ENCODE data around the gene ATRNL1. TPM values are rescaled to one million over a fixed set of nuclear protein-coding genes. Genes with fewer than 3 reads are reported as not detected.

ATRNL1 gene
- total and polyA plus RNA-seq, 2 of the 8 experiments (the other 6 are each of a cell fraction or from before 2014, with no cell fraction given), result 5.1 to 17.6 TPM

GRCh38 chr10:115665549-115665948, 572.4 kb downstream of the ATRNL1 start:
- ChIA-PET CTCF (ENCODE audit: partially characterized antibody) (no interaction called here), POLR2A (ENCODE audit: partially characterized antibody) (no interaction called here)
- no peak overlapping the region for H2BK120ac ChIP-seq (replicated peaks; ENCODE audit: low read depth, low read length)
- H2BK15ac ChIP-seq (ENCODE audit: low read length), result no peak overlapping the region
- no peak overlapping the region for H2BK20ac ChIP-seq (ENCODE audit: low read length)
- H4K91ac ChIP-seq (replicated peaks; ENCODE audit: insufficient read length, low read length), result no peak overlapping the region
- H4K8ac ChIP-seq (ENCODE audit: extremely low read depth, insufficient read depth, low read length), result no peak overlapping the region
- H2BK12ac ChIP-seq (ENCODE audit: low read depth, low read length), result no peak overlapping the region
- H3K4ac ChIP-seq (replicated peaks; ENCODE audit: insufficient read length, low read depth, low read length), result no peak overlapping the region
- no peak overlapping the region for H4K5ac ChIP-seq (ENCODE audit: insufficient read length, low read depth, low read length)
- no peaks in the 10 kb centered on the region for H3K36me3 ChIP-seq (ENCODE audit: control insufficient read depth in 2 of 4, insufficient read depth in 4 of 4, low read length in 3 of 4)
- no peaks in the 10 kb centered on the region for H3K79me2 ChIP-seq (ENCODE audit: control insufficient read depth in 1 of 2, insufficient read depth in 2 of 2, low read length in 2 of 2)
- H3K9me3 ChIP-seq (ENCODE audit: insufficient read depth in 2 of 2, low read depth in 1 of 2, low read length in 1 of 2), result no peaks in the 10 kb centered on the region
- no peak overlapping the region for H2AFZ ChIP-seq (ENCODE audit: low read length)
- H3K56ac ChIP-seq (replicated peaks; ENCODE audit: insufficient read length, low read depth, low read length), result no peak overlapping the region
- DNase-seq (ENCODE audit: low read depth in 1 of 2, low spot score in 2 of 2) (no peak), FAIRE-seq (no peak)
- H3K9ac ChIP-seq (replicated peaks in 1 of 4; ENCODE audit: extremely low read depth in 1 of 4, low read depth in 3 of 4, low read length in 3 of 4), result no peak overlapping the region
- H3K79me1 ChIP-seq (ENCODE audit: low read depth, low read length), result no peaks in the 10 kb centered on the region
- no peak overlapping the region for H3K27ac ChIP-seq (ENCODE audit: low read depth, low read length)
- no peak overlapping the region for H3K18ac ChIP-seq (ENCODE audit: extremely low read depth, low read length)
- no peak overlapping the region for H3K23ac ChIP-seq (ENCODE audit: insufficient read length)
- no peak overlapping the region for H2BK5ac ChIP-seq (ENCODE audit: low read depth, low read length)
- no peaks in the 10 kb centered on the region for H3K27me3 ChIP-seq (replicated peaks in 1 of 4; ENCODE audit: control insufficient read depth in 3 of 4, extremely low read depth in 1 of 4, insufficient read depth in 3 of 4, low read length in 3 of 4)
- H3K4me2 ChIP-seq (ENCODE audit: insufficient read depth in 1 of 2, low read depth in 2 of 2, low read length in 2 of 2), result no peak overlapping the region
- no peak overlapping the region for H2AK5ac ChIP-seq (ENCODE audit: low read depth, low read length)
- WGBS, 2 experiments (ENCODE audit: extremely low coverage in 1 of 2, insufficient coverage in 1 of 2, insufficient read length in 1 of 2, insufficient replicate concordance in 2 of 2, low coverage in 1 of 2, low lambda C conversion rate in 2 of 2, missing lambda C conversion rate in 1 of 2), result 90% methylated on average over 2 of the region's 2 CpGs; no CpG with 5 or more reads in 1 of the 2 experiments
- H3K4me3 ChIP-seq (ENCODE audit: extremely low read depth in 1 of 4, insufficient read depth in 2 of 4, low read depth in 3 of 4, low read length in 4 of 4), result no peak overlapping the region
- H3K23me2 ChIP-seq (ENCODE audit: low read depth, low read length), result no peaks in the 10 kb centered on the region
- H4K20me1 ChIP-seq (replicated peaks in 1 of 2; ENCODE audit: control insufficient read depth in 1 of 2, insufficient read depth in 2 of 2, low read length in 2 of 2), result no peaks in the 10 kb centered on the region
- TF ChIP-seq JUN (IDR thresholded peaks at IDR 0.05; ENCODE audit: low read depth, low read length), result no peak
- no peak for TF ChIP-seq GABPA (IDR thresholded peaks at IDR 0.05; ENCODE audit: borderline replicate concordance, insufficient read depth, low read length)
- TF ChIP-seq KDM5A (IDR thresholded peaks at IDR 0.05; ENCODE audit: low read length), result no peak
- TF ChIP-seq SAP30 (IDR thresholded peaks at IDR 0.05; ENCODE audit: insufficient read depth, insufficient replicate concordance, low read length), result no peak
- H3K4me1 ChIP-seq (replicated peaks in 1 of 4; ENCODE audit: control insufficient read depth in 3 of 4, insufficient read depth in 4 of 4, low read length in 3 of 4), result no peaks in the 10 kb centered on the region
- H3K14ac ChIP-seq (ENCODE audit: insufficient read length), result no peak overlapping the region

Measured in H1 (cell line).